ENCODE data around the gene RANBP9.

DNA sequence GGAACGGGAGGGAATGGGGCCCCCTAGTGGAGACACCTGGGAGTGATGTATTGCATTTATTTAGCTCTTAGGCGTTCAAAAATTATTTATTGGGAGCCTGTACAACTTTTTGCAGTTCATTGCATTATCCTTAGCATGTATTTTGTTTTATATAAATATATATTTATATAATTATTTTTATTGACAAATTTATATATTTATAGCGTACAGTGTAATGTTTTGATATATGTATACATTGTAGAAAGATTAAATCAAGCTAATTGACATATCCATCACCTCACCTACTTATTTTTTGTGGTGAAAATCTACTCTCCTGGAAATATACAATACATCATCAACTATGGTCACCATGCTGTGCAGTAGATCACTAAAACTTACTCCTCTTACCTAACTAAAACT is 136.3 kb downstream of the RANBP9 start:
- no peak for TF ChIP-seq GATA3 (IDR thresholded peaks at IDR 0.05; ENCODE audit: low read depth, low read length)
- no peak for TF ChIP-seq GATA2 (IDR thresholded peaks at IDR 0.05; ENCODE audit: low read depth, low read length)

Measured in SH-SY5Y (cell line).